Mesothelial cell of epicardium (in vitro differentiated cells): ENCODE measurements around the gene TXNRD3. TPM values are rescaled to one million over a fixed set of nuclear protein-coding genes. Genes with fewer than 3 reads are reported as not detected.

ENCODE experiments used
- DNase-seq, 2 experiments: peaks; one replicate each; pipeline ENCODE4 v3.0.0; 2021; ENCODE audit warnings: low spot score in 2 of 2; ENCODE audit not compliant: unreplicated experiment in 2 of 2
- H3K27ac Mint-ChIP-seq: 2 replicates; pipeline ENCODE4 v1.8.0; 2021; ENCODE audit warnings: mixed read lengths
- H3K27me3 Mint-ChIP-seq: 2 replicates; pipeline ENCODE4 v1.8.0; 2021; ENCODE audit warnings: low read depth, mixed read lengths
- H3K36me3 Mint-ChIP-seq: 2 replicates; pipeline ENCODE4 v1.8.0; 2021; ENCODE audit warnings: mixed read lengths
- H3K4me1 Mint-ChIP-seq: 2 replicates; pipeline ENCODE4 v1.8.0; 2021; ENCODE audit warnings: mixed read lengths
- H3K4me3 Mint-ChIP-seq: 2 replicates; pipeline ENCODE4 v1.8.0; 2021; ENCODE audit warnings: mild to moderate bottlenecking, moderate library complexity, mixed read lengths
- H3K9me3 Mint-ChIP-seq: 2 replicates; pipeline ENCODE4 v1.8.0; 2021; ENCODE audit warnings: mixed read lengths
- CTCF ChIP-seq: fragments of 200-600 bp; sonication (generic); IDR thresholded peaks from one replicate; pipeline ENCODE4 v1.5.0; 2021; ENCODE audit warnings: antibody characterized with exemption; ENCODE audit not compliant: unreplicated experiment
- total RNA-seq: library from RNA; stranded (reverse); gene quantifications from 3 replicates; pipeline ENCODE4 v1.2.1, GENCODE V29; 2021

TXNRD3 gene
- total RNA-seq, result 18.3 to 21.6 TPM (median 18.4 TPM) in 3 replicates

DNA sequence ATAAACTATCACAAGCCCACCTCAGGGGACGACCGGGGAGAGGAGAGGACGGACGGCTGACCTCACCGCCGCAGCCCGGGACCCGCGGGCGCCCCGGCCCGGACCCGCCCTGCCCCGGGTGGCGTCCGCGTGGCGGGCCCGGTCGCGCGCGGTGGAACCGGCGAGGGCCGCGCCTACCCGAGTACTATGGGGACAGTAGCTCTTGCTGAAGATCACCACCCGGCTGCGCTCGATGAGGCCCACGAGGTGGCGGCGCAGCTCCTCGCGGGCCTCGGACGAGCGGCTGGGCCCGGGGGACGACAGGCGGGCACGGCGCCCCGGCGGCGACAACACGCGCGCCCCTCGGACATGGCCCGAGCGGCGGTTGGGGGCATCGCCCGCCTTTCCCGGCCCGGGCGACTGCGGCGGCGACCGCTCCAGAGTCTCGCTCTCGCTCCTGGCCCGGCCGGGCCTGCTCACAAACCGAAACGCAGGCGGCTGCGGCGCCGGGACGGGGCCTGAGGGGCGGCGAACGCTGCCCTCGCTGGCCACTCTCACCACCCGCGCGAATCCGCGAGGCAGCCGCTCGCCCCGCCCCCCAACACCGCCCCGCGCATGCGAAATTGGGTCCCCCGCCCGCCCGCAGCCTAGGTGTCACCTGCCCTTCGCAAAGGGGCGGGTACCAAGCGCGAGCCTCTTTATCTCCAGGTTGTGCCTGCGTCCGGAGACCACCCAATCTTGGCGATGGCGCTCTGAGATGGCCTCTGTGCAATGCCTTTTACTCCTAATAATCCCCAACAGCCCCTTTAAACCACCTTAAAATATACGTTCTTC is at the start of gene TXNRD3:
Gene TXNRD3, minus strand, starts transcription at position 554 of the 813 bp plus-strand sequence.
- peak; percentile 58 to 79 for DNase-seq
- Mint-ChIP-seq H3K9me3 (peaks cover 7% of the 10 kb centered on the region), H3K36me3 (peaks cover 4% of the 10 kb centered on the region), H3K4me3 (peak within 1 kb of the TSS; percentile 84), H3K27ac (peak within 1 kb of the TSS; percentile 67), H3K4me1 (peaks cover 13% of the 10 kb centered on the region), H3K27me3 (peaks cover 20% of the 10 kb centered on the region)
- no peak for TF ChIP-seq CTCF

GRCh38 chr3:126703512-126704493 is 48.9 kb upstream of the TXNRD3 start, which contains the start of gene CHCHD6:
CHCHD6 (plus strand) TSS chr3:126704240; CDS start chr3:126704313, 73 bp downstream.
- H3K36me3 Mint-ChIP-seq, result peaks cover 2% of the 10 kb centered on the region
- H3K4me1 Mint-ChIP-seq, result peaks cover 16% of the 10 kb centered on the region
- peak within 1 kb of the TSS; percentile 97 for H3K4me3 Mint-ChIP-seq
- H3K27me3 Mint-ChIP-seq, result peaks cover 21% of the 10 kb centered on the region
- peaks cover 9% of the 10 kb centered on the region for H3K9me3 Mint-ChIP-seq
- TF ChIP-seq CTCF, result no peak
- peak; percentile 92 to 97 for DNase-seq
- H3K27ac Mint-ChIP-seq, result peak within 1 kb of the TSS; percentile 89

GRCh38 chr3:126699011-126699410 is 44.1 kb upstream of the TXNRD3 start:
- H3K36me3 Mint-ChIP-seq, result no peaks in the 10 kb centered on the region
- H3K9me3 Mint-ChIP-seq, result peaks cover 9% of the 10 kb centered on the region
- peaks cover 7% of the 10 kb centered on the region for H3K4me1 Mint-ChIP-seq
- H3K27ac Mint-ChIP-seq, result no peak overlapping the region
- no peak for DNase-seq
- TF ChIP-seq CTCF, result no peak
- no peak overlapping the region for H3K4me3 Mint-ChIP-seq
- peaks cover 52% of the 10 kb centered on the region for H3K27me3 Mint-ChIP-seq

- no peak overlapping the region for H3K4me3 Mint-ChIP-seq
- no peaks in the 10 kb centered on the region for H3K4me1 Mint-ChIP-seq
- DNase-seq, result no peak
- H3K27me3 Mint-ChIP-seq, result peaks cover 64% of the 10 kb centered on the region
- no peaks in the 10 kb centered on the region for H3K36me3 Mint-ChIP-seq
- H3K9me3 Mint-ChIP-seq, result peaks cover 9% of the 10 kb centered on the region
- H3K27ac Mint-ChIP-seq, result no peak overlapping the region
- no peak for TF ChIP-seq CTCF
These were observed 41.9 kb upstream of the TXNRD3 start for GRCh38 chr3:126696701-126697267.

DNA sequence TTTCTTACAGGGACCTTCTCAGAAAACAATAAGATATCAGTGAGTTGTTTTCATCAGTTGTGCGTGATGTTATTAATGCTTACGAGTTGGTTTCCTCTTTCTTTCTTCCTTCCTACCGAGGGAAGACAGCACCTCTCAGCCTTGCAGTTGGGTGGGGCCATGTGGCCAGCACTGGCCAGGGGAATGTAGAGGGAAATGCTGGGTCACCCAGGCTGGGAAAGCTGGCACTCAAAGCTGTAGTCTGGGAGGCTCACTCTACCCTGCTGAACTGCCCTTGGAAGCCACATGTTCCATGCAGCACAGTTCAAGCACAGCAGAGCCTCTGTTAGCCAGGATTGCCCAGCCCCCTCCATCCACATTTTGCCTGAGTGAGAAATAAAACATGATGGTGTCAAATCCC is 39.0 kb upstream of the TXNRD3 start:
- no peaks in the 10 kb centered on the region for H3K9me3 Mint-ChIP-seq
- DNase-seq, result no peak
- no peak for TF ChIP-seq CTCF
- no peaks in the 10 kb centered on the region for H3K4me1 Mint-ChIP-seq
- H3K27ac Mint-ChIP-seq, result no peak overlapping the region
- H3K27me3 Mint-ChIP-seq, result peaks cover 74% of the 10 kb centered on the region
- no peak overlapping the region for H3K4me3 Mint-ChIP-seq
- H3K36me3 Mint-ChIP-seq, result no peaks in the 10 kb centered on the region
